ENCODE measurements around the gene PRRG4. TPM values are rescaled to one million over a fixed set of nuclear protein-coding genes. Genes with fewer than 3 reads are reported as not detected.
"Not testable (repeated sequence)": the region's sequence is repeated elsewhere in the genome, so short reads cannot be mapped to it uniquely, and the experiment has no call there.

The PRRG4 gene
- total RNA-seq, 2 donors from 2014 or later = 2.9 to 3.7 TPM

DNA sequence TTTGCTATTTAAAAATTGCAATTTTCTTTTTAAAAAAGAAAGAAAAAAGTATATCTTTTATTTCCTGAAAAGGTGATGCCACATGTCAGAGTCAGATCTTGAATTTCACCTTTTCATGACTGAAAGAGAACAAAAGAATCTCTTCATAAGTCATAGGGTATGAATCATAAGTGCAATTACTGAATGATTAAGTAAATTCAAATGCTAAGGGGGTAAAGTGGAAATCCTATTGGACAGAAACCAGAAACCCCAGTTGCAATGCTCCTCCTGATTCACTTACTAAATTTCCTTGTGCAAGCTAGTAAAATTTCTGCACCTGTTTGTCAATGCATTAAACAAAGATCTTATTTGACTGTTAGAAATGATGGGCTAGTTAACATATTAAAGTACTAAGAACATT is 8.2 kb upstream of the PRRG4 start:
- H3K9me3 Mint-ChIP-seq = peaks cover 3% of the 10 kb centered on the region
- TF ChIP-seq, protein P1, sequence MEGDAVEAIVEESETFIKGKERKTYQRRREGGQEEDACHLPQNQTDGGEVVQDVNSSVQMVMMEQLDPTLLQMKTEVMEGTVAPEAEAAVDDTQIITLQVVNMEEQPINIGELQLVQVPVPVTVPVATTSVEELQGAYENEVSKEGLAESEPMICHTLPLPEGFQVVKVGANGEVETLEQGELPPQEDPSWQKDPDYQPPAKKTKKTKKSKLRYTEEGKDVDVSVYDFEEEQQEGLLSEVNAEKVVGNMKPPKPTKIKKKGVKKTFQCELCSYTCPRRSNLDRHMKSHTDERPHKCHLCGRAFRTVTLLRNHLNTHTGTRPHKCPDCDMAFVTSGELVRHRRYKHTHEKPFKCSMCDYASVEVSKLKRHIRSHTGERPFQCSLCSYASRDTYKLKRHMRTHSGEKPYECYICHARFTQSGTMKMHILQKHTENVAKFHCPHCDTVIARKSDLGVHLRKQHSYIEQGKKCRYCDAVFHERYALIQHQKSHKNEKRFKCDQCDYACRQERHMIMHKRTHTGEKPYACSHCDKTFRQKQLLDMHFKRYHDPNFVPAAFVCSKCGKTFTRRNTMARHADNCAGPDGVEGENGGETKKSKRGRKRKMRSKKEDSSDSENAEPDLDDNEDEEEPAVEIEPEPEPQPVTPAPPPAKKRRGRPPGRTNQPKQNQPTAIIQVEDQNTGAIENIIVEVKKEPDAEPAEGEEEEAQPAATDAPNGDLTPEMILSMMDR (conservative IDR thresholded peaks at IDR 0.05) = no peak
- no peaks in the 10 kb centered on the region for H3K27me3 Mint-ChIP-seq (ENCODE audit: insufficient read depth)
- Histone ChIP-seq H3K4me3 (ENCODE audit: low read length) (no peak overlapping the region), H3K9ac (ENCODE audit: extremely low read depth, low read length, poor library complexity, severe bottlenecking) (no peak overlapping the region), H3K27me3 (ENCODE audit: control insufficient read depth, insufficient read depth, low read length, poor library complexity, severe bottlenecking) (no peaks in the 10 kb centered on the region), H3K36me3 (ENCODE audit: control insufficient read depth, insufficient read depth, low read length) (no peaks in the 10 kb centered on the region), H3K4me1 (ENCODE audit: control insufficient read depth, insufficient read depth, low read length) (no peaks in the 10 kb centered on the region), H3K9me3 (ENCODE audit: control insufficient read depth, low read length) (no peaks in the 10 kb centered on the region), H3K27ac (ENCODE audit: low read depth, low read length) (no peak overlapping the region)
- no peaks in the 10 kb centered on the region for H3K4me1 Mint-ChIP-seq
- H3K27ac Mint-ChIP-seq = no peak overlapping the region
- no peak overlapping the region for H3K4me3 Mint-ChIP-seq
- no peaks in the 10 kb centered on the region for H3K36me3 Mint-ChIP-seq (ENCODE audit: low read depth)
- no peak for DNase-seq

DNA sequence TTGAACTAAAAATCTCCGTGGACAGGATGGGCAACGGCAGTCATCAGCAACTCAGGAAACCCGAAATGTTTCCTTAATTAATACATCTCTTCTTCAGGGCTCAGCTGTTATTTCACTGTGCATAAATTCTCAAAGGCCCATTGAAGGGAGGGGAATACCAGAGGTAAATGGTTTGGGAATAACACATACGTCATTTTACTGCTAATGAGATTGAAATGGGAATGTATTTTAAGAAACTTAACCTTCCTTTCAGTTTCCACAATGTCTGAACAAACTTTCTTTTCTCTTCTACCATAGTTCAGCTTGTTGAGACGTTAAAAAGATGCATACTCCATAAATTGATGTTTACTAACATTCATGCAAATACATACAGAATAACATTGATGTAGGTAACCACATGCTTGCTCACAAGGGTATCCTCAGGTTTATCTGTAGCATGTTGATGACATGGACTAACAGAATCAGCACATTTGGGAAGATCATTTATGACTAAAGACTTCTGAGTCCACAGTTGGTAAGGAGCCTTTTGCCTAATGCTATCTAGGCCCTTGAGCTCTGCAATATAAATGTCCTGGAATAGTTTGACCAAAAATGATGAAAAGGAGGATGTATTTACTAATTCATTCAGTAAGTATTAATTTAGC is 7.7 kb upstream of the PRRG4 start:
- DNase-seq = no peak
- Mint-ChIP-seq H3K27ac (no peak overlapping the region), H3K9me3 (peaks cover 3% of the 10 kb centered on the region), H3K36me3 (ENCODE audit: low read depth) (no peaks in the 10 kb centered on the region), H3K4me1 (no peaks in the 10 kb centered on the region), H3K4me3 (no peak overlapping the region), H3K27me3 (ENCODE audit: insufficient read depth) (no peaks in the 10 kb centered on the region)
- no peak overlapping the region for H3K27ac ChIP-seq (ENCODE audit: low read depth, low read length)
- no peaks in the 10 kb centered on the region for H3K4me1 ChIP-seq (ENCODE audit: control insufficient read depth, insufficient read depth, low read length)
- no peak overlapping the region for H3K4me3 ChIP-seq (ENCODE audit: low read length)
- no peak overlapping the region for H3K9ac ChIP-seq (ENCODE audit: extremely low read depth, low read length, poor library complexity, severe bottlenecking)
- H3K27me3 ChIP-seq (ENCODE audit: control insufficient read depth, insufficient read depth, low read length, poor library complexity, severe bottlenecking) = no peaks in the 10 kb centered on the region
- 80 to 88% methylated on average over 1 to 5 of the region's 5 CpGs for WGBS, 2 experiments (ENCODE audit: insufficient coverage in 1 of 2, insufficient read length in 1 of 2)
- TF ChIP-seq, protein P1 (conservative IDR thresholded peaks at IDR 0.05) = no peak
- no peaks in the 10 kb centered on the region for H3K9me3 ChIP-seq (ENCODE audit: control insufficient read depth, low read length)
- H3K36me3 ChIP-seq (ENCODE audit: control insufficient read depth, insufficient read depth, low read length) = no peaks in the 10 kb centered on the region

DNA sequence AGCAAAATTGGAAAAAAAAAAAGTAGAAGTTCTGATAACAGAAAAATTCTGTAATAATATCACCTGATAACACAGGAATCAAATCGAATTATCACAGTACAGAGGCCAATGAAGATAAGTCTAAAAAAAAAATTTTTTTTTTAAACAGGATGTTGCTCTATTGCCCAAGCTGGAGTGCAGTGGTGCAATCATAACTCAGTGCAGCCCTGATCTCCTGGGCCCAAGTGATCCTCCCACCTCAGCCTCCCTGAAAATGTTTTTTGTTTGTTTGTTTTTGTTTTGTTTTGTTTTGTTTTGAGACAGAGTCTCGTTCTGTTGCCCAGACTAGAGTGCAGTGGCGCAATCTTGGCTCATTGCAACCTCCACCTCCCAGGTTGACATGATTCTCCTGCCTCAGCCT is 6.1 kb upstream of the PRRG4 start:
- 89 to 90% methylated on average over 3 of the region's 3 CpGs for WGBS, 2 experiments (ENCODE audit: insufficient coverage in 1 of 2, insufficient read length in 1 of 2)

DNA sequence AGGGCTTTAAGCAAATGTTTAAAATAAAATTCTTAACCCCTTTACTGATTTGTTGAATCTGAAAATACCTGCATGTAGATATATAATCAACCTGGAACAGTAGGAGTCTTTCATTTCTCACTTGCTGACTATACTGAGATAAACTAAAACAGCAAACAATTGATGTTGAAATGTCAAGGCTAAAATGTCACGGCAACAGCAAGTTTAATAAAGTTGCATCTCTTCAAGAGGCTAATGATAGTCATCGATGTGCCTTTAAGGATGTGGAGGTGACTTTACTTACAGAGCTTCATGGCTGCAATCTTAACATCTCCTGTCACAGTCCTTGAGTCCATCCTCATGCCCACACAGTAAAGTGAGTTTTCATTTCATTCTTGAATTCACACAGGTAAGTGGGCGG is 3.6 kb upstream of the PRRG4 start:
- peaks cover 3% of the 10 kb centered on the region for H3K9me3 Mint-ChIP-seq
- DNase-seq = no peak
- H3K9me3 ChIP-seq (ENCODE audit: control insufficient read depth, low read length) = no peaks in the 10 kb centered on the region
- H3K27me3 Mint-ChIP-seq (ENCODE audit: insufficient read depth) = peaks cover 26% of the 10 kb centered on the region
- TF ChIP-seq, protein P1 (conservative IDR thresholded peaks at IDR 0.05) = no peak
- no peak overlapping the region for H3K27ac Mint-ChIP-seq
- WGBS, 2 experiments (ENCODE audit: insufficient coverage in 1 of 2, insufficient read length in 1 of 2) = 42 to 60% methylated on average over 2 to 3 of the region's 3 CpGs
- peaks cover 11% of the 10 kb centered on the region for H3K4me1 Mint-ChIP-seq
- no peak overlapping the region for H3K9ac ChIP-seq (ENCODE audit: extremely low read depth, low read length, poor library complexity, severe bottlenecking)
- peaks cover 24% of the 10 kb centered on the region for H3K27me3 ChIP-seq (ENCODE audit: control insufficient read depth, insufficient read depth, low read length, poor library complexity, severe bottlenecking)
- H3K4me3 ChIP-seq (ENCODE audit: low read length) = no peak overlapping the region
- no peaks in the 10 kb centered on the region for H3K36me3 Mint-ChIP-seq (ENCODE audit: low read depth)
- no peaks in the 10 kb centered on the region for H3K4me1 ChIP-seq (ENCODE audit: control insufficient read depth, insufficient read depth, low read length)
- H3K36me3 ChIP-seq (ENCODE audit: control insufficient read depth, insufficient read depth, low read length) = no peaks in the 10 kb centered on the region
- no peak overlapping the region for H3K27ac ChIP-seq (ENCODE audit: low read depth, low read length)
- H3K4me3 Mint-ChIP-seq = no peak overlapping the region

More for the DNA sequence above, 6.1 kb upstream of the PRRG4 start:
- not testable (repeated sequence) for H3K27ac Mint-ChIP-seq; H3K9me3 Mint-ChIP-seq; H3K36me3 ChIP-seq (ENCODE audit: control insufficient read depth, insufficient read depth, low read length); H3K27me3 Mint-ChIP-seq (ENCODE audit: insufficient read depth); DNase-seq; H3K27ac ChIP-seq (ENCODE audit: low read depth, low read length); H3K9ac ChIP-seq (ENCODE audit: extremely low read depth, low read length, poor library complexity, severe bottlenecking); H3K9me3 ChIP-seq (ENCODE audit: control insufficient read depth, low read length); H3K4me3 ChIP-seq (ENCODE audit: low read length); H3K4me1 ChIP-seq (ENCODE audit: control insufficient read depth, insufficient read depth, low read length); H3K27me3 ChIP-seq (ENCODE audit: control insufficient read depth, insufficient read depth, low read length, poor library complexity, severe bottlenecking); H3K4me1 Mint-ChIP-seq; H3K4me3 Mint-ChIP-seq; H3K36me3 Mint-ChIP-seq (ENCODE audit: low read depth)

All from endodermal cell (in vitro differentiated cells).